ENCODE results near the gene CDH4.

The CDH4 gene

DNA sequence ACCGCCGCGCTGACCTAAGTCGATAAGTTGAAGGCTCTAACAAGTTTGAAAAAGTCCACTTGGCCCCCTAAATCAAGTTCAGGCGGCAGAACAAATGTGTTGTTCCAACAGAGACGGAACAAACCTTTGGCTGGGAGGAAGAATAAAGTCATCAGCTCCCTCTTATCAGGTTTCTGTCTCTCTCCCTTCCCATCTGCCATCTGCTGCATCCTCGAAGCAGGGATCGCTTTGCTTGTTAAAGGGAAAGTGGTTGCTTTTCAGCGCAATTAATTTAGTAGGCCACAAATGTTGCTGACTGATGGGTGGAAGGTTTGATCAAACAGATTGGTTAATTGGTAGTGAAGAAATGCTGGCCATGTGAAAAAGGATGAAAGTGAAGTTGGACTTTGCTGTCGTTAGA is 64.3 kb downstream of the CDH4 start:
- H3K27ac ChIP-seq: no peak overlapping the region
- no peak for TF ChIP-seq ZFX (IDR thresholded peaks at IDR 0.05; ENCODE audit: borderline replicate concordance)
- TF ChIP-seq, protein P1, sequence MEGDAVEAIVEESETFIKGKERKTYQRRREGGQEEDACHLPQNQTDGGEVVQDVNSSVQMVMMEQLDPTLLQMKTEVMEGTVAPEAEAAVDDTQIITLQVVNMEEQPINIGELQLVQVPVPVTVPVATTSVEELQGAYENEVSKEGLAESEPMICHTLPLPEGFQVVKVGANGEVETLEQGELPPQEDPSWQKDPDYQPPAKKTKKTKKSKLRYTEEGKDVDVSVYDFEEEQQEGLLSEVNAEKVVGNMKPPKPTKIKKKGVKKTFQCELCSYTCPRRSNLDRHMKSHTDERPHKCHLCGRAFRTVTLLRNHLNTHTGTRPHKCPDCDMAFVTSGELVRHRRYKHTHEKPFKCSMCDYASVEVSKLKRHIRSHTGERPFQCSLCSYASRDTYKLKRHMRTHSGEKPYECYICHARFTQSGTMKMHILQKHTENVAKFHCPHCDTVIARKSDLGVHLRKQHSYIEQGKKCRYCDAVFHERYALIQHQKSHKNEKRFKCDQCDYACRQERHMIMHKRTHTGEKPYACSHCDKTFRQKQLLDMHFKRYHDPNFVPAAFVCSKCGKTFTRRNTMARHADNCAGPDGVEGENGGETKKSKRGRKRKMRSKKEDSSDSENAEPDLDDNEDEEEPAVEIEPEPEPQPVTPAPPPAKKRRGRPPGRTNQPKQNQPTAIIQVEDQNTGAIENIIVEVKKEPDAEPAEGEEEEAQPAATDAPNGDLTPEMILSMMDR (IDR thresholded peaks at IDR 0.05): no peak

DNA sequence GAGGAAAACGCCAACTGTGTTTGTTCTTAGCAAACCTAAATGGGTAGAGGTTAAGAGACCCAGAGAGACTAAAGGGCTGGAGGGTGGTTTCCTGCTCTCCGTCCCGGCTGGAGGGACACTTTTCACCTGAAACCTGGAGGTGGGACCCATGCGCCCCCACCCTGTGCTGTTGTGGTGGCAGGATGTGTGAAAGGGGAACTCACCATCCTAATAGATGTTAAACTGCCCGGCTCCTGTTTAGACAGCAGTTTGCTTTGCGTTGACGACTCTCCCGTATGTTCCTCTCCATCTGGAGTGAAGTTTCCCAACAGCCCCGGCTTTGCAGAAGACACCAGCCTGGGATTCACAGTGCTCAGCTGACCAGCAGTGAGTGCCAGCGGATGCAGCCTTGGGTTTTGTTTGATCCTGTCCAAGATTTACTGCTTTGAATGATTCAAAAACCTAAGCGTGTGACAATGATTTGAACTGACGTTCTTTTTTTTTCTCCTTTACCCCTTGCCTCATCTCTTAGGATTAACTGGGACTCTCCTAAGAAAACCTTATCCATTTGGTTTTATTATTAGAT is 66.0 kb downstream of the CDH4 start:
- H3K27ac ChIP-seq: no peak overlapping the region
- no peak for TF ChIP-seq ZFX (IDR thresholded peaks at IDR 0.05; ENCODE audit: borderline replicate concordance)
- TF ChIP-seq, protein P1 (IDR thresholded peaks at IDR 0.05): no peak

DNA sequence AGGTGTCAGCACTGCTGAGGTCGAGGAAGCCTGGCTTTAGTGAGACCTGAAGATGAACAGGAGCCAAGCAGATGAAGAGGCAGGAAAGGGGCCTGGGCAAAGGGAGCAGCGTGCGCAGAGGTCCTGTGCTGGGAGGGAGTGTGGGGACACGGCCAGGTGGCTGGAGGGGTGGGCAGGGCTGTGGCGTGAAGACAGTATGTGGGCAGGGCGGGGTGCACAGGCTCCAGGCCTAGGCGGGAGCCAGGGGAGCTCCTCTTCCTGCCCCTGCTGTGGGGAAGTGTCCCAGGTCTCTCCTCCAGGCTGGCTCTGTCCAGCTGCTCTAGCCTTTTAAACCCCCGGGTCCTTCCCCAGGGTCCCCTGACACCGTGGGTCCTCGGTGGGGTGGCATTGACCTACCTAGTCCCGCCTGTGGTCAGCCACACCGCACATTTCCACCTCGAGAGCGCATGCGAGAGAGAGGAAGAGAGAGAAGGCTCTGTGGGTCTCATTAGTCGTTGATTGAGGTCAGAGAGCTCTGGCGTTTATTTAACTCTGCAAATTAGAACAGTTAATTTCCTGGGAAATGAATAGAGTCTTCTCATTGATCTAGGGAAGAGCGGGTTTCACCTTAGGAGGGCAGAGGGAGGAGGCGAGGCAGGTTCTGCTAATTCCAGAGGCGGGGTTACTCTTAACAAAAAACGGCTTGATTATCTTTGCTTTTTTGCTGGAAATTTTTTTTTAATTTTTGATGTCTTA is 68.8 kb downstream of the CDH4 start:
- H3K27ac ChIP-seq: no peak overlapping the region
- TF ChIP-seq, protein P1 (IDR thresholded peaks at IDR 0.05): no peak
- no peak for TF ChIP-seq ZFX (IDR thresholded peaks at IDR 0.05; ENCODE audit: borderline replicate concordance)

GRCh38 chr20:61321481-61321880 is 69.4 kb downstream of the CDH4 start:
- TF ChIP-seq, protein P1 (IDR thresholded peaks at IDR 0.05): no peak
- TF ChIP-seq ZFX (IDR thresholded peaks at IDR 0.05; ENCODE audit: borderline replicate concordance): no peak
- H3K27ac ChIP-seq: no peak overlapping the region

GRCh38 chr20:61322151-61322865 is 70.2 kb downstream of the CDH4 start:
- H3K27ac ChIP-seq: no peak overlapping the region
- TF ChIP-seq, protein P1 (IDR thresholded peaks at IDR 0.05): no peak
- TF ChIP-seq ZFX (IDR thresholded peaks at IDR 0.05; ENCODE audit: borderline replicate concordance): no peak

DNA sequence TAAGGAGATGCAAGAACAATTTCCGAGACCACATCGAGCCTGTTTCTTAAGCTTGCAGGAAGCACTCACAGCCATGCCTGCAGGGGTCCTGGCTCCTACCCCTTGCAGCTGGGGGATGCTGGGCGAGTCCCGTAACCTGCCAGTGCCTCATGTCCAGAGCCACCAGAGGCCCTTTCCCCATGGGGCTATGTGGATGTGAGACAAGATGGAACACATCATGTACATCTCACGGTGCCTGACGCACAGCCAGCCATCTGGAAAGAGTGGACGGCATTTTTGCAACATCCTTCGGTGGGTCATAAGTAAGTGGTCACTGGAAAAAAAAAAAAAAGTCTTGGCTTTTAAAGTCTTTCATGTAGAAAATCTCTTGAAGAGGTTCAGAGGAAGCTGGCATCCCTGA is 72.8 kb downstream of the CDH4 start:
- H3K27ac ChIP-seq: no peak overlapping the region
- TF ChIP-seq, protein P1 (IDR thresholded peaks at IDR 0.05): no peak
- no peak for TF ChIP-seq ZFX (IDR thresholded peaks at IDR 0.05; ENCODE audit: borderline replicate concordance)

- TF ChIP-seq, protein P1 (IDR thresholded peaks at IDR 0.05): no peak
- TF ChIP-seq ZFX (IDR thresholded peaks at IDR 0.05; ENCODE audit: borderline replicate concordance): no peak
- no peak overlapping the region for H3K27ac ChIP-seq
These were observed 73.7 kb downstream of the CDH4 start for GRCh38 chr20:61325718-61326117.
